Neural progenitor cell (in vitro differentiated cells): ENCODE results near the gene F13A1. TPM values are rescaled to one million over a fixed set of nuclear protein-coding genes. Genes with fewer than 3 reads are reported as not detected.

Experiments
- DNase-seq: peaks from one replicate; pipeline ENCODE4 v3.0.0-alpha.2; 2016; ENCODE audit warnings: low spot score
- H2AFZ ChIP-seq: fragments of 200-600 bp; sonication (generic); replicated peaks from 2 replicates; pipeline ENCODE4 v1.6.1; 2016; ENCODE audit warnings: antibody characterized with exemption
- H3F3A ChIP-seq: fragments of 200-600 bp; sonication (generic); 2 replicates; pipeline ENCODE4 v1.6.1; 2016; ENCODE audit warnings: antibody characterized with exemption, low read depth
- H3K27ac ChIP-seq: fragments of 200-600 bp; sonication (generic); 2 replicates; pipeline ENCODE4 v1.5.1; 2016; ENCODE audit warnings: mild to moderate bottlenecking
- H3K27me3 ChIP-seq: fragments of 200-600 bp; sonication (generic); 2 replicates; pipeline ENCODE4 v1.6.1; 2016; ENCODE audit warnings: mild to moderate bottlenecking, moderate library complexity
- H3K36me3 ChIP-seq: fragments of 200-600 bp; sonication (generic); 2 replicates; pipeline ENCODE4 v1.5.1; 2016
- H3K4me1 ChIP-seq: fragments of 200-600 bp; sonication (generic); 2 replicates; pipeline ENCODE4 v1.6.1; 2016; ENCODE audit warnings: mixed run types
- H3K4me2 ChIP-seq: fragments of 200-600 bp; sonication (generic); 2 replicates; pipeline ENCODE4 v1.6.1; 2016
- H3K4me3 ChIP-seq: fragments of 200-600 bp; sonication (generic); 2 replicates; pipeline ENCODE4 v1.5.1; 2016
- H3K79me2 ChIP-seq: fragments of 200-600 bp; sonication (generic); 2 replicates; pipeline ENCODE4 v1.6.1; 2016; ENCODE audit warnings: low read depth
- H3K9ac ChIP-seq: fragments of 200-600 bp; sonication (generic); 2 replicates; pipeline ENCODE4 v1.6.1; 2016
- H3K9me3 ChIP-seq: fragments of 200-600 bp; sonication (generic); 2 replicates; pipeline ENCODE4 v1.5.1; 2016; ENCODE audit warnings: low read depth
- H4K20me1 ChIP-seq: fragments of 200-600 bp; sonication (generic); 2 replicates; pipeline ENCODE4 v1.6.1; 2016; ENCODE audit warnings: low read depth
- H3K27ac Mint-ChIP-seq: 3 replicates; pipeline ENCODE4 v1.8.0; 2021; ENCODE audit warnings: mixed read lengths
- H3K27me3 Mint-ChIP-seq: 2 replicates; pipeline ENCODE4 v1.8.0; 2022; ENCODE audit warnings: low read depth, mild to moderate bottlenecking, inconsistent platforms, moderate library complexity, mixed read lengths; ENCODE audit not compliant: insufficient read depth
- H3K36me3 Mint-ChIP-seq: 3 replicates; pipeline ENCODE4 v1.8.0; 2021; ENCODE audit warnings: mixed read lengths
- H3K4me1 Mint-ChIP-seq: 3 replicates; pipeline ENCODE4 v1.8.0; 2021; ENCODE audit warnings: mixed read lengths
- H3K4me3 Mint-ChIP-seq: 3 replicates; pipeline ENCODE4 v1.8.0; 2021; ENCODE audit warnings: mild to moderate bottlenecking, moderate library complexity, mixed read lengths
- H3K9me3 Mint-ChIP-seq: 3 replicates; pipeline ENCODE4 v1.8.0; 2020; ENCODE audit warnings: mixed read lengths
- EZH2 ChIP-seq: fragments of 200-600 bp; sonication (generic); IDR thresholded peaks from 2 replicates; pipeline ENCODE4 v1.6.1; 2017; ENCODE audit warnings: antibody characterized with exemption, mild to moderate bottlenecking, moderate library complexity
- EZH2phosphoT487 ChIP-seq: fragments of 200-600 bp; sonication (generic); IDR thresholded peaks from 2 replicates; pipeline ENCODE4 v1.6.1; 2017; ENCODE audit warnings: antibody characterized with exemption
- total RNA-seq: library from RNA; depleted of rRNA; stranded (reverse); fragments of >200 nt; gene quantifications from 2 replicates; pipeline ENCODE4 v1.2.3, GENCODE V29; 2015; ENCODE audit warnings: low replicate concordance
- TF ChIP-seq, protein P1 (sequence below): fragments of 200-600 bp; sonication (generic); IDR thresholded peaks from 2 replicates; pipeline ENCODE4 v1.5.1; 2017; ENCODE audit warnings: antibody characterized with exemption, mild to moderate bottlenecking

F13A1 gene
- total RNA-seq, 1 donor from 2014 or later = 3.6 TPM

DNA sequence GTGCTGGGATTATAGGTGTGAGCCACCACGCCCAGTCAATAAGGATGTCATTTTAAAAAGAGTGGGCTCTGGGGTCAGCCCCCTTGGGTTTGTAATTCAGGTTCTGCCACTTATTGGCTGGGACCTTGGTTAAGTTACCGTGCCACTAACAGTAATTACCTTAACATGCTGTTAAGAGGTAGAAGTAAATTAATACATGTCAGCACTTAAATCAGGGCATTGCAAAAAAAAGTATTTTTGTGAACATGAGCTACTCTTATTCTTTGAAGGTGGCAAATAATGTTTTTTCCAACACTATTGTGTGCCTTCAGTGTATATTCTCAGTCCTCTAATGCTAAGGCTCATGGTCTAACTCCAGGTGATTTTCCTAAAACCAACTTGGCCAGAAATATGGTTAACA is 109.5 kb downstream of the F13A1 start:
- no peaks in the 10 kb centered on the region for H4K20me1 ChIP-seq
- H3F3A ChIP-seq = no peaks in the 10 kb centered on the region
- TF ChIP-seq, protein P1, sequence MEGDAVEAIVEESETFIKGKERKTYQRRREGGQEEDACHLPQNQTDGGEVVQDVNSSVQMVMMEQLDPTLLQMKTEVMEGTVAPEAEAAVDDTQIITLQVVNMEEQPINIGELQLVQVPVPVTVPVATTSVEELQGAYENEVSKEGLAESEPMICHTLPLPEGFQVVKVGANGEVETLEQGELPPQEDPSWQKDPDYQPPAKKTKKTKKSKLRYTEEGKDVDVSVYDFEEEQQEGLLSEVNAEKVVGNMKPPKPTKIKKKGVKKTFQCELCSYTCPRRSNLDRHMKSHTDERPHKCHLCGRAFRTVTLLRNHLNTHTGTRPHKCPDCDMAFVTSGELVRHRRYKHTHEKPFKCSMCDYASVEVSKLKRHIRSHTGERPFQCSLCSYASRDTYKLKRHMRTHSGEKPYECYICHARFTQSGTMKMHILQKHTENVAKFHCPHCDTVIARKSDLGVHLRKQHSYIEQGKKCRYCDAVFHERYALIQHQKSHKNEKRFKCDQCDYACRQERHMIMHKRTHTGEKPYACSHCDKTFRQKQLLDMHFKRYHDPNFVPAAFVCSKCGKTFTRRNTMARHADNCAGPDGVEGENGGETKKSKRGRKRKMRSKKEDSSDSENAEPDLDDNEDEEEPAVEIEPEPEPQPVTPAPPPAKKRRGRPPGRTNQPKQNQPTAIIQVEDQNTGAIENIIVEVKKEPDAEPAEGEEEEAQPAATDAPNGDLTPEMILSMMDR = no peak
- TF ChIP-seq EZH2 (no peak), EZH2phosphoT487 (no peak)

DNA sequence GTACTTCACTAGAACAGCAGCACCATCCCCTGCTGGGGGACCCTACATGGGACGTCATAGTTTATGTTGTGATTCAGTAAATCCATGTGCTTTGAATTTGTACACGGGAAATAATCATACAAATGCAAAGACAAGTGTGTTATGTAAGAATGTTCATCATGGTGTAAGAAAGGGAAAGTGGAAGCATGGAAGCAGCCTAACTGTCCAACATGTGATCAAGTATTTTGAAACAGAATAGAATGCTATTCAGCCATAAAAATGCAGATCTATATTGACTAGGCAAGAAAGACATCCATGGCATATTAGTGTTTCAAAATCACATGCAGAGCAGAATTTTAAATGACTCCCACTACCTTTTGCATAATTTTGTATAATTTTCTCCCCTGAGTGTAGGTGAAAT is 117.6 kb downstream of the F13A1 start:
- no peaks in the 10 kb centered on the region for H3K36me3 ChIP-seq

More for the DNA sequence above, 109.5 kb downstream of the F13A1 start:
- Histone ChIP-seq H2AFZ (no peak overlapping the region), H3K9ac (no peak overlapping the region), H3K4me1 (peaks cover 3% of the 10 kb centered on the region), H3K27ac (no peak overlapping the region), H3K4me2 (no peak overlapping the region), H3K4me3 (no peak overlapping the region), H3K36me3 (no peaks in the 10 kb centered on the region), H3K27me3 (no peaks in the 10 kb centered on the region), H3K9me3 (no peaks in the 10 kb centered on the region), H3K79me2 (no peaks in the 10 kb centered on the region)
- H3K36me3 Mint-ChIP-seq = no peaks in the 10 kb centered on the region
- peaks cover 20% of the 10 kb centered on the region for H3K9me3 Mint-ChIP-seq
- no peaks in the 10 kb centered on the region for H3K4me1 Mint-ChIP-seq
- no peak for DNase-seq
- peaks cover 3% of the 10 kb centered on the region for H3K27me3 Mint-ChIP-seq
- H3K27ac Mint-ChIP-seq = no peak overlapping the region
- no peak overlapping the region for H3K4me3 Mint-ChIP-seq

DNA sequence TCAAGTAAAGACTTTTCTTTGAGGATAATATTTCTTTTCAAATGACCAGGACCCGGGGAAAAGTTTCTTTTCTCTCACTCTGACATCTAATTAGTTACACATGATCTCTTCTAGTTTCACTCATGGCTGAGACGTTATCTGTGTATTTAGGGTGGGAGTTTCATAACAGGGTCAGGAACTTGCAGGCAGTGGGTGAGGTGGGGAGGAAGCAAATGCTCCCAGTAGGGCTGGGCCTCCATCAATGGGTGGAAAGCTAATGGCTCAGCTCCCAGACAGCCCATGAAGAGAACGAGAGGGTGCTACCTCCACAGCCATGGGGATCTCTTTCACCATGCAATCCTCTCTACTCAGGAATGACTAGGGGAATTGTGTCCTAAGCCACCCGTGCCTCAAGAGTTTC is 119.3 kb downstream of the F13A1 start:
- no peak overlapping the region for H3K9ac ChIP-seq
- H3K4me3 Mint-ChIP-seq = no peak overlapping the region
- peaks cover 14% of the 10 kb centered on the region for H3K4me1 Mint-ChIP-seq
- no peaks in the 10 kb centered on the region for H3K36me3 ChIP-seq
- no peaks in the 10 kb centered on the region for H3K27me3 Mint-ChIP-seq
- no peaks in the 10 kb centered on the region for H3K27me3 ChIP-seq
- H3K9me3 Mint-ChIP-seq = peaks cover 3% of the 10 kb centered on the region
- H2AFZ ChIP-seq = no peak overlapping the region
- no peaks in the 10 kb centered on the region for H3K79me2 ChIP-seq
- H3K36me3 Mint-ChIP-seq = no peaks in the 10 kb centered on the region
- H3K4me1 ChIP-seq = peaks cover 3% of the 10 kb centered on the region
- TF ChIP-seq, protein P1 = no peak
- TF ChIP-seq EZH2 (no peak), EZH2phosphoT487 (no peak)
- no peak overlapping the region for H3K4me2 ChIP-seq
- no peak overlapping the region for H3K4me3 ChIP-seq
- no peaks in the 10 kb centered on the region for H3K9me3 ChIP-seq
- H3K27ac ChIP-seq = no peak overlapping the region
- no peaks in the 10 kb centered on the region for H4K20me1 ChIP-seq
- no peaks in the 10 kb centered on the region for H3F3A ChIP-seq
- DNase-seq = no peak
- no peak overlapping the region for H3K27ac Mint-ChIP-seq

More for the DNA sequence above, 117.6 kb downstream of the F13A1 start:
- Histone ChIP-seq H3K27ac (no peak overlapping the region), H3K4me3 (no peak overlapping the region), H3K4me1 (peaks cover 6% of the 10 kb centered on the region), H3F3A (no peaks in the 10 kb centered on the region), H3K4me2 (no peak overlapping the region), H3K79me2 (no peaks in the 10 kb centered on the region), H3K27me3 (no peaks in the 10 kb centered on the region), H2AFZ (no peak overlapping the region), H3K9ac (no peak overlapping the region), H3K9me3 (no peaks in the 10 kb centered on the region), H4K20me1 (no peaks in the 10 kb centered on the region)
- Mint-ChIP-seq H3K4me3 (no peak overlapping the region), H3K27me3 (no peaks in the 10 kb centered on the region), H3K27ac (no peak overlapping the region), H3K9me3 (peaks cover 8% of the 10 kb centered on the region), H3K36me3 (no peaks in the 10 kb centered on the region), H3K4me1 (peaks cover 14% of the 10 kb centered on the region)
- TF ChIP-seq, protein P1 = no peak
- TF ChIP-seq EZH2phosphoT487 = no peak
- no peak for TF ChIP-seq EZH2
- no peak for DNase-seq
